Measurements from ENCODE around the gene ATG3. TPM values are rescaled to one million over a fixed set of nuclear protein-coding genes. Genes with fewer than 3 reads are reported as not detected.

ATG3 gene
- total and polyA plus RNA-seq, 9 of the 15 experiments (the other 6 are each of a cell fraction or from before 2014, with no cell fraction given), result 48.7 to 107 (median 64.7) TPM

GRCh38 chr3:112504123-112504522, 57.6 kb downstream of the ATG3 start:
- POLR2A ChIA-PET, result no interaction called here
- FAIRE-seq (no peak), ATAC-seq (no peak), DNase-seq (ENCODE audit: extremely low read depth in 1 of 4, low spot score in 3 of 4) (no peak)
- WGBS (ENCODE audit: insufficient coverage, low coverage, missing lambda C conversion rate), result 0% methylated on average over 3 of the region's 3 CpGs
- in situ Hi-C loops (cut with MboI), result loop anchor here (25.0 kb wide), 2 partner anchors 192 to 392 kb away; no protein-coding TSS in a partner anchor
- Histone ChIP-seq H3K9me1 (ENCODE audit: control insufficient read depth, insufficient read depth, low read length) (no peaks in the 10 kb centered on the region), H3K9ac (ENCODE audit: insufficient read depth in 1 of 2, low read depth in 2 of 2, low read length in 2 of 2) (no peak overlapping the region), H3K36me3 (ENCODE audit: control insufficient read depth, insufficient read depth, low read length) (no peaks in the 10 kb centered on the region), H3K27ac (ENCODE audit: extremely low read depth, low read depth, low read length) (no peak overlapping the region), H3K4me3 (no peak overlapping the region), H3K27me3 (ENCODE audit: control insufficient read depth in 2 of 2, insufficient read depth in 2 of 2, low read length in 2 of 2) (no peaks in the 10 kb centered on the region), H3K4me1 (replicated peaks in 1 of 2; ENCODE audit: control insufficient read depth in 2 of 2, insufficient read depth in 2 of 2, low read length in 2 of 2) (no peaks in the 10 kb centered on the region), H3K9me3 (replicated peaks; ENCODE audit: control insufficient read depth, insufficient read depth, low read depth, low read length) (no peaks in the 10 kb centered on the region), H4K20me1 (replicated peaks; ENCODE audit: control insufficient read depth, insufficient read depth, low read length) (no peaks in the 10 kb centered on the region), H3K79me2 (ENCODE audit: control insufficient read depth, insufficient read depth, low read length) (no peaks in the 10 kb centered on the region), H2AFZ (ENCODE audit: low read depth, low read length) (no peak overlapping the region), H3K4me2 (ENCODE audit: insufficient read depth, low read length) (no peak overlapping the region)
- no TSS peak for BruUV-seq (replicated peaks)
- CTCF ChIA-PET (ENCODE audit: low intra/inter-chr PET ratio), result no interaction called here
- intact Hi-C loops (cut with micrococcal nuclease), result no loop called here
- TF ChIP-seq ZNF384 (IDR thresholded peaks at IDR 0.05; ENCODE audit: low read depth, low read length), result no peak
- no peak for TF ChIP-seq RBM34 (IDR thresholded peaks at IDR 0.05; ENCODE audit: borderline replicate concordance, insufficient read depth, low read length)
- no peak for TF ChIP-seq MAFK (IDR thresholded peaks at IDR 0.05; ENCODE audit: low read length)
- no peak for TF ChIP-seq TEAD4 (IDR thresholded peaks at IDR 0.05; ENCODE audit: low read length)
- TF ChIP-seq TEAD4 (CRISPR knock-in tag; IDR thresholded peaks at IDR 0.05; ENCODE audit: borderline replicate concordance), result no peak
- TF ChIP-seq, protein P1, sequence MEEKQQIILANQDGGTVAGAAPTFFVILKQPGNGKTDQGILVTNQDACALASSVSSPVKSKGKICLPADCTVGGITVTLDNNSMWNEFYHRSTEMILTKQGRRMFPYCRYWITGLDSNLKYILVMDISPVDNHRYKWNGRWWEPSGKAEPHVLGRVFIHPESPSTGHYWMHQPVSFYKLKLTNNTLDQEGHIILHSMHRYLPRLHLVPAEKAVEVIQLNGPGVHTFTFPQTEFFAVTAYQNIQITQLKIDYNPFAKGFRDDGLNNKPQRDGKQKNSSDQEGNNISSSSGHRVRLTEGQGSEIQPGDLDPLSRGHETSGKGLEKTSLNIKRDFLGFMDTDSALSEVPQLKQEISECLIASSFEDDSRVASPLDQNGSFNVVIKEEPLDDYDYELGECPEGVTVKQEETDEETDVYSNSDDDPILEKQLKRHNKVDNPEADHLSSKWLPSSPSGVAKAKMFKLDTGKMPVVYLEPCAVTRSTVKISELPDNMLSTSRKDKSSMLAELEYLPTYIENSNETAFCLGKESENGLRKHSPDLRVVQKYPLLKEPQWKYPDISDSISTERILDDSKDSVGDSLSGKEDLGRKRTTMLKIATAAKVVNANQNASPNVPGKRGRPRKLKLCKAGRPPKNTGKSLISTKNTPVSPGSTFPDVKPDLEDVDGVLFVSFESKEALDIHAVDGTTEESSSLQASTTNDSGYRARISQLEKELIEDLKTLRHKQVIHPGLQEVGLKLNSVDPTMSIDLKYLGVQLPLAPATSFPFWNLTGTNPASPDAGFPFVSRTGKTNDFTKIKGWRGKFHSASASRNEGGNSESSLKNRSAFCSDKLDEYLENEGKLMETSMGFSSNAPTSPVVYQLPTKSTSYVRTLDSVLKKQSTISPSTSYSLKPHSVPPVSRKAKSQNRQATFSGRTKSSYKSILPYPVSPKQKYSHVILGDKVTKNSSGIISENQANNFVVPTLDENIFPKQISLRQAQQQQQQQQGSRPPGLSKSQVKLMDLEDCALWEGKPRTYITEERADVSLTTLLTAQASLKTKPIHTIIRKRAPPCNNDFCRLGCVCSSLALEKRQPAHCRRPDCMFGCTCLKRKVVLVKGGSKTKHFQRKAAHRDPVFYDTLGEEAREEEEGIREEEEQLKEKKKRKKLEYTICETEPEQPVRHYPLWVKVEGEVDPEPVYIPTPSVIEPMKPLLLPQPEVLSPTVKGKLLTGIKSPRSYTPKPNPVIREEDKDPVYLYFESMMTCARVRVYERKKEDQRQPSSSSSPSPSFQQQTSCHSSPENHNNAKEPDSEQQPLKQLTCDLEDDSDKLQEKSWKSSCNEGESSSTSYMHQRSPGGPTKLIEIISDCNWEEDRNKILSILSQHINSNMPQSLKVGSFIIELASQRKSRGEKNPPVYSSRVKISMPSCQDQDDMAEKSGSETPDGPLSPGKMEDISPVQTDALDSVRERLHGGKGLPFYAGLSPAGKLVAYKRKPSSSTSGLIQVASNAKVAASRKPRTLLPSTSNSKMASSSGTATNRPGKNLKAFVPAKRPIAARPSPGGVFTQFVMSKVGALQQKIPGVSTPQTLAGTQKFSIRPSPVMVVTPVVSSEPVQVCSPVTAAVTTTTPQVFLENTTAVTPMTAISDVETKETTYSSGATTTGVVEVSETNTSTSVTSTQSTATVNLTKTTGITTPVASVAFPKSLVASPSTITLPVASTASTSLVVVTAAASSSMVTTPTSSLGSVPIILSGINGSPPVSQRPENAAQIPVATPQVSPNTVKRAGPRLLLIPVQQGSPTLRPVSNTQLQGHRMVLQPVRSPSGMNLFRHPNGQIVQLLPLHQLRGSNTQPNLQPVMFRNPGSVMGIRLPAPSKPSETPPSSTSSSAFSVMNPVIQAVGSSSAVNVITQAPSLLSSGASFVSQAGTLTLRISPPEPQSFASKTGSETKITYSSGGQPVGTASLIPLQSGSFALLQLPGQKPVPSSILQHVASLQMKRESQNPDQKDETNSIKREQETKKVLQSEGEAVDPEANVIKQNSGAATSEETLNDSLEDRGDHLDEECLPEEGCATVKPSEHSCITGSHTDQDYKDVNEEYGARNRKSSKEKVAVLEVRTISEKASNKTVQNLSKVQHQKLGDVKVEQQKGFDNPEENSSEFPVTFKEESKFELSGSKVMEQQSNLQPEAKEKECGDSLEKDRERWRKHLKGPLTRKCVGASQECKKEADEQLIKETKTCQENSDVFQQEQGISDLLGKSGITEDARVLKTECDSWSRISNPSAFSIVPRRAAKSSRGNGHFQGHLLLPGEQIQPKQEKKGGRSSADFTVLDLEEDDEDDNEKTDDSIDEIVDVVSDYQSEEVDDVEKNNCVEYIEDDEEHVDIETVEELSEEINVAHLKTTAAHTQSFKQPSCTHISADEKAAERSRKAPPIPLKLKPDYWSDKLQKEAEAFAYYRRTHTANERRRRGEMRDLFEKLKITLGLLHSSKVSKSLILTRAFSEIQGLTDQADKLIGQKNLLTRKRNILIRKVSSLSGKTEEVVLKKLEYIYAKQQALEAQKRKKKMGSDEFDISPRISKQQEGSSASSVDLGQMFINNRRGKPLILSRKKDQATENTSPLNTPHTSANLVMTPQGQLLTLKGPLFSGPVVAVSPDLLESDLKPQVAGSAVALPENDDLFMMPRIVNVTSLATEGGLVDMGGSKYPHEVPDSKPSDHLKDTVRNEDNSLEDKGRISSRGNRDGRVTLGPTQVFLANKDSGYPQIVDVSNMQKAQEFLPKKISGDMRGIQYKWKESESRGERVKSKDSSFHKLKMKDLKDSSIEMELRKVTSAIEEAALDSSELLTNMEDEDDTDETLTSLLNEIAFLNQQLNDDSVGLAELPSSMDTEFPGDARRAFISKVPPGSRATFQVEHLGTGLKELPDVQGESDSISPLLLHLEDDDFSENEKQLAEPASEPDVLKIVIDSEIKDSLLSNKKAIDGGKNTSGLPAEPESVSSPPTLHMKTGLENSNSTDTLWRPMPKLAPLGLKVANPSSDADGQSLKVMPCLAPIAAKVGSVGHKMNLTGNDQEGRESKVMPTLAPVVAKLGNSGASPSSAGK (IDR thresholded peaks at IDR 0.05), result no peak
- no peak for TF ChIP-seq RFX5 (IDR thresholded peaks at IDR 0.05; ENCODE audit: low read depth, low read length)
- TF ChIP-seq ZNF408 (CRISPR knock-in tag; IDR thresholded peaks at IDR 0.05; ENCODE audit: low read depth), result no peak
- TF ChIP-seq CBX1 (IDR thresholded peaks at IDR 0.05; ENCODE audit: low read depth), result no peak
- TF ChIP-seq, protein P2, sequence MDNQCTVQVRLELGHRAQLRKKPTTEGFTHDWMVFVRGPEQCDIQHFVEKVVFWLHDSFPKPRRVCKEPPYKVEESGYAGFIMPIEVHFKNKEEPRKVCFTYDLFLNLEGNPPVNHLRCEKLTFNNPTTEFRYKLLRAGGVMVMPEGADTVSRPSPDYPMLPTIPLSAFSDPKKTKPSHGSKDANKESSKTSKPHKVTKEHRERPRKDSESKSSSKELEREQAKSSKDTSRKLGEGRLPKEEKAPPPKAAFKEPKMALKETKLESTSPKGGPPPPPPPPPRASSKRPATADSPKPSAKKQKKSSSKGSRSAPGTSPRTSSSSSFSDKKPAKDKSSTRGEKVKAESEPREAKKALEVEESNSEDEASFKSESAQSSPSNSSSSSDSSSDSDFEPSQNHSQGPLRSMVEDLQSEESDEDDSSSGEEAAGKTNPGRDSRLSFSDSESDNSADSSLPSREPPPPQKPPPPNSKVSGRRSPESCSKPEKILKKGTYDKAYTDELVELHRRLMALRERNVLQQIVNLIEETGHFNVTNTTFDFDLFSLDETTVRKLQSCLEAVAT (IDR thresholded peaks at IDR 0.05), result no peak
